Measurements from ENCODE around the gene GAB2.

Gene GAB2

DNA sequence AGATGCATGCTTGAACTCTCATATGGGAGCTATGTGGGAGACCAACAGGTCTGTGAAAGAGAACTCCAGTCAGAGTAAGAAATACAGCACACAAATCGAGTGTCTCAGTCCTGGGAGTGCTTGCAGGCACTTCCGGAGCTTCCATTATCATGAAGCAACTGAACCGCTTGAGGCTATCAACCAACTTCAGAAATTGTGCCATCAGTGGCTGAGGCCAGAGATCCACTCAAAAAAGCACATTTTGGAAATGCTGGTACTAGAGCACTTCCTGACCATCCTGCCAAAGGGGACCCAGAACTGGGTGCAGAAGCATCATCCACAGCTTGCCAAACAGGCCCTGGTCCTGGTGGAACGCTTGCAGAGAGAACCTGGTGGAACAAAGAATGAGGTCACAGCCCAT lies 33.4 kb downstream of the GAB2 start:
- in situ Hi-C loops (cut with HindIII; ENCODE audit: low pct_ligation_motif_present, low sequenced_read_pairs) = no loop called here
- H3K27ac ChIP-seq = no peak overlapping the region
- no peak for DNase-seq
- no peak for TF ChIP-seq CTCF (IDR thresholded peaks at IDR 0.05; ENCODE audit: low read depth, low read length, missing control alignments)
- no peak overlapping the region for H3K4me3 ChIP-seq (ENCODE audit: low read depth, low read length)
- no peaks in the 10 kb centered on the region for H3K27me3 ChIP-seq (replicated peaks)
- H3K36me3 ChIP-seq (replicated peaks) = no peaks in the 10 kb centered on the region

DNA sequence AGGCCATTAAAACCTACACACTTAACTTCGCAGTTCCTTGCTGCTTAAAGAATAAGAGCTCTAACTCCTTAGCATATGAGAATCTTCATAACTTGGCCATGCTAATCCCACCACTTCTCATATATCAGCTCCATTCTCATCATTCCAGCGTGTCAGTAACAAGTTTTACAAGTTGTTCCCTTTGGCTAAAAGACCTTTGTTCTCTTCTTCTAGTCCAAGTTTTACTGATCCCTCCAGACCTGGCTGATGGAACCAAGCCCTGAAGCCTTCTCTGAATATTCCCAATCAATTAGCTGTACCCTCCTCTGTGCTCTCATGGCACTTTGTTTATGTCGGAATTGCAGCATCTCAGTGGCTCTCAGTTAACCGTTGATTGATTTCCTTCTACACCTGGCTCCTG lies 35.8 kb downstream of the GAB2 start:
- H3K36me3 ChIP-seq (replicated peaks) = no peaks in the 10 kb centered on the region
- no peak overlapping the region for H3K27ac ChIP-seq
- no peaks in the 10 kb centered on the region for H3K27me3 ChIP-seq (replicated peaks)
- no peak for TF ChIP-seq CTCF (IDR thresholded peaks at IDR 0.05; ENCODE audit: low read depth, low read length, missing control alignments)
- no peak for DNase-seq
- no peak overlapping the region for H3K4me3 ChIP-seq (ENCODE audit: low read depth, low read length)
- in situ Hi-C loops (cut with HindIII; ENCODE audit: low pct_ligation_motif_present, low sequenced_read_pairs) = no loop called here

- no peak overlapping the region for H3K4me3 ChIP-seq (ENCODE audit: low read depth, low read length)
- H3K27me3 ChIP-seq (replicated peaks) = no peaks in the 10 kb centered on the region
- H3K36me3 ChIP-seq (replicated peaks) = no peaks in the 10 kb centered on the region
- peak overlapping the region; percentile 26 for H3K27ac ChIP-seq
- peak; percentile 23 for DNase-seq
- no peak for TF ChIP-seq CTCF (IDR thresholded peaks at IDR 0.05; ENCODE audit: low read depth, low read length, missing control alignments)
- in situ Hi-C loops (cut with HindIII; ENCODE audit: low pct_ligation_motif_present, low sequenced_read_pairs) = no loop called here
These were observed 37.0 kb downstream of the GAB2 start for GRCh38 chr11:78380615-78381051.

- DNase-seq = no peak
- Histone ChIP-seq H3K27ac (no peak overlapping the region), H3K36me3 (replicated peaks) (no peaks in the 10 kb centered on the region), H3K27me3 (replicated peaks) (no peaks in the 10 kb centered on the region), H3K4me3 (ENCODE audit: low read depth, low read length) (no peak overlapping the region)
- in situ Hi-C loops (cut with HindIII; ENCODE audit: low pct_ligation_motif_present, low sequenced_read_pairs) = no loop called here
- no peak for TF ChIP-seq CTCF (IDR thresholded peaks at IDR 0.05; ENCODE audit: low read depth, low read length, missing control alignments)
These were observed 38.5 kb downstream of the GAB2 start for GRCh38 chr11:78379039-78379670.

DNA sequence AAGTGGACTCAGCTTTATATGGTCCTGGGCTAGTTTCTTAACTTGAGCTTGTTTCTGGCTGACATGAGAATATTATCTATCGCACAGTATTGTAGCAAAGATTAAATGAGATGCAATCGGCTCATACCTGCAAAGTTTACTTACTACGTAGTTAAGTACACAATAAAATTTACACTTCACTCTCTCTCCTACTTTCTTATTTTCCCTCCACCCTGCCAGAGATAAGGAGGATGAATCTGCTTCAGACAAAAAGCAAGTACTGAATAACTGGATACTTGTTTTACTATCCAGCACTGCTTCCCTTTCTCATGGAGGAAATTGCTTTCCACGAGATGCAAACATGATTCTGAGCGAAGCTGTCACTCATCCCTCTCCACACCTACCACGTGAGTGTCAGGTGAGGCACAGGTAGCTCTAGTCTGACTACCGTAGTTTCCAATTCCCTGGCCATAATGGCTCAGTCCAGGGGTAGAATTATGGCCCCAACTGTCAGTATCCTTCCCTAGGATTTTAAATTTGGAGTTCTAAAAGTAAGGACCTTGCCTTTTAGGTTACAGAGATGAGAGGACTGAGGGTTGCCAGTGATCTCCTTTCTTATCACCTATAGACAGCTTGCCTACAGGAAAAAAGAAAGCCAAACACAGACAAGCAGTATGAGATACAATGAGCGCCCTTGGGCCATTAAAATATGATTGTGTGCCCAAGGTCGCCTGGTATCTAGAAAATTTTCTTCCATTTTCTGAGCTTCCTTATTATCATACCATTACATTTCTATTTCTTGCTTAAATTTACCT lies 39.8 kb downstream of the GAB2 start:
- TF ChIP-seq CTCF (IDR thresholded peaks at IDR 0.05; ENCODE audit: low read depth, low read length, missing control alignments) = no peak
- no peak overlapping the region for H3K27ac ChIP-seq
- no peaks in the 10 kb centered on the region for H3K27me3 ChIP-seq (replicated peaks)
- DNase-seq = no peak
- H3K36me3 ChIP-seq (replicated peaks) = no peaks in the 10 kb centered on the region
- in situ Hi-C loops (cut with HindIII; ENCODE audit: low pct_ligation_motif_present, low sequenced_read_pairs) = no loop called here
- H3K4me3 ChIP-seq (ENCODE audit: low read depth, low read length) = no peak overlapping the region

Measured in brain microvascular endothelial cell (primary cell).